ENCODE results near the gene SPATA6L.

The SPATA6L gene

DNA sequence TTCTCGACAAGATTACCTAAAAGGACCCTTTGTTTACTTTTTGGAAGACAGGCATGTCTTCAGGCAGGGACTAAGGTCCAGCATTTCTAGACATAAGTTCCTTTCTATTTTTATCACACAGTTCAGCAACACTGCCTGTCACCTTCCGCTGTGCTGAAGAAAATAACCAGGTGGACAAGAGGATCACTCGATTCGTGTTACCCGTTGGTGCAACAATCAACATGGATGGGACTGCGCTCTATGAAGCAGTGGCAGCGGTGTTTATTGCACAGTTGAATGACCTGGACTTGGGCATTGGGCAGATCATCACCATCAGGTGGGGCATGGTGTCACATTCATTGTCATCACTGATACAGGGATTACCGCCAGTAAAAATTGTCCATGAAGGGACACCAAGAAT is 89.8 kb downstream of the SPATA6L start:
- H3K9ac ChIP-seq (ENCODE audit: low read depth, low read length) = no peak overlapping the region
- no peaks in the 10 kb centered on the region; the same call in 1 of the 2 replicates for H3K36me3 ChIP-seq (ENCODE audit: insufficient read depth, low read length)
- no peaks in the 10 kb centered on the region for H3K9me3 ChIP-seq (ENCODE audit: control insufficient read depth, insufficient read depth, low read length)
- peaks cover 11% of the 10 kb centered on the region for H3K4me1 ChIP-seq (ENCODE audit: insufficient read depth, low read length)

DNA sequence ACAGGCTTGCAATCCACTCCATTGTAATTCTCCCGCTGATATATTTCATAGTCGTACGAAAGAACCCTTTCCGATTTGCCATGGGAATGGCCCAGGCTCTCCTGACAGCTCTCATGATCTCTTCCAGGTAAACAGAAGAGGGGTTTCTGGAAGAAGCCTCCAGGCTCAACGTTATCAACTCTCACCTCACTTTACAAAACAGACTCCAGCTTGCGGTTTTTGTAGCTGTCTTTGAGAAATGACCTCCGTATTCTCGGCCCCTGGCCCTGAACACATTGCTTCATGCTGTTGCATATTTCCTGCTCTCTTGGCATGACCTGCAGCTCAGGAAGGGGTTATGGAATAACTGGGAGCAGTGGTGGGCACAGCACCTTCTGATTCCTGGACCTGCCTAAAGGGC is 90.3 kb downstream of the SPATA6L start:
- Histone ChIP-seq H3K9me3 (ENCODE audit: control insufficient read depth, insufficient read depth, low read length) (no peaks in the 10 kb centered on the region), H3K9ac (ENCODE audit: low read depth, low read length) (no peak overlapping the region), H3K4me1 (ENCODE audit: insufficient read depth, low read length) (peaks cover 11% of the 10 kb centered on the region), H3K36me3 (ENCODE audit: insufficient read depth, low read length) (no peaks in the 10 kb centered on the region; the same call in 1 of the 2 replicates)

DNA sequence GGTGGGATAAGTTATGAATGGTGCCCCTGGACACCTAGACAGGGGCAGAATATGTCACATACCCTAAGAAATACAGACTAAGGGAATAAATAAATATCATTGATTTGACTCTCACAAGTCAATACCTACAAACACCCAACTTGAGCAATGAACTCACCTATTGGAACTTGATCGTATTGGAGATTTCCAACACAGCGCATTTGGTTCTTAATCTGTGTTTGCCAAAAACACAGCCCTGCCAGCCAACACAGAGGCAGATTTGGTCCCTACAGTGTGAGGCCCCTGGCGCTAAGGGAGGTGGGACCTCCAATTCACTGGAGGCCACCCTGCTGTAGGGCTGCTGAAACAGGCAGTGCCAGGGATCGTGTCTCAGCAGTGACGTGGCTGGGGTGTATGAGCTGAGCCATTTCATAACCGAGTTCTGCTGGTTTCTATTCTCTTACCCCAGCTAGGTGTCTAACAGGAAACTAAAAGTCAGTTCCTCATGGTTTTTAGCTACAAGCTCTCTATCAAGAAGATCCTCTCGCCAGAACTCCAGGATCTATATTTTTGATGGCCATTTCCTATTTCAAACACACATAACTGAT is 91.5 kb downstream of the SPATA6L start:
- H3K36me3 ChIP-seq (ENCODE audit: insufficient read depth, low read length) = no peaks in the 10 kb centered on the region; the same call in 1 of the 2 replicates
- peaks cover 11% of the 10 kb centered on the region for H3K4me1 ChIP-seq (ENCODE audit: insufficient read depth, low read length)

GRCh38 chr9:4573634-4574389 is 92.5 kb downstream of the SPATA6L start:
- Histone ChIP-seq H3K9me3 (ENCODE audit: control insufficient read depth, insufficient read depth, low read length) (no peaks in the 10 kb centered on the region), H3K36me3 (ENCODE audit: insufficient read depth, low read length) (no peaks in the 10 kb centered on the region; the same call in 1 of the 2 replicates), H3K9ac (ENCODE audit: low read depth, low read length) (no peak overlapping the region), H3K4me1 (ENCODE audit: insufficient read depth, low read length) (peaks cover 11% of the 10 kb centered on the region)

More for the DNA sequence above, 91.5 kb downstream of the SPATA6L start:
- Histone ChIP-seq H3K9me3 (ENCODE audit: control insufficient read depth, insufficient read depth, low read length) (no peaks in the 10 kb centered on the region), H3K9ac (ENCODE audit: low read depth, low read length) (no peak overlapping the region)

DNA sequence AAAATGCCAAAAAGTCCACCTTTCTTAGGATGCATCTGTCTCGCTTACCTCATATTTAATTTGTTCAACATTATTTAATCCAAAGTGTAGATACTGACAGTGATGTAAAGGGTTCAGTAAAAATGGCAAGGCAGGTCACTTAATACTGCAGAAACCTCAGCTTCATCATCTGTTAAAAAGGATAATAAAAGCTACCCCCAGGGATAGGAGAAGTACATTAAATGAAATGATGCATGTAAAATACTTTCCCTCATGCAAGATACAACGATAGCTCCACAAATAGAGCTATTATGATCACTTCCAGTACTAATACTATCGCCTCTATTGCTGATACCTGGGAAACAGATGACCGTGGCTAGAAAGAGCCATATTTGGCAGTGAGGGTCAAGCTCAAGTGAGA is 93.1 kb downstream of the SPATA6L start:
- no peaks in the 10 kb centered on the region for H3K9me3 ChIP-seq (ENCODE audit: control insufficient read depth, insufficient read depth, low read length)
- peaks cover 11% of the 10 kb centered on the region for H3K4me1 ChIP-seq (ENCODE audit: insufficient read depth, low read length)

DNA sequence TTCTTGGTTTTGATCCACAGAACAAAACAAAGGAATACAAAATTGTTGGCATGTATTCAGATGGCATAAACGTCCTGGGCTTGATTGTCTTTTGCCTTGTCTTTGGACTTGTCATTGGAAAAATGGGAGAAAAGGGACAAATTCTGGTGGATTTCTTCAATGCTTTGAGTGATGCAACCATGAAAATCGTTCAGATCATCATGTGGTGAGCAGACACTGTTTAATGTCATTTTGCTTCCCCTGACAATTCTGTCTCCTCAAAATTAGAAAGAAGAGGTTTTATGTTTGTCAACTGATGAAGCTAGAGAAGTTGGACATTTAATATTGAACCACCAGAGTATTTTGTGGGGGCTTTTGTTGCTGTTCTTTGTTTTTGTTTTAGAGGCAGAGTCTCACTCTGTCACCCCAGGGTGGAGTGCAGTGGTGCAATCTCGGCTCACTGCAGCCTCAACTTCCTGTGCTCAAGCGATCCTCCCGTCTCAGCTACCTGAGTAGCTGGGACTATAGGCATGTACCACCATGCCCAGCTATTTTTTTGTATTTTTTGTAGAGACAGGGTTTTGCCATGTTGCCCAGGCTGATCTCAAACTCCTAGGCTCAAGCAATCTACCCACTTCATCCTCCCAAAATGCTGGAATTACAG is 94.0 kb downstream of the SPATA6L start:
- H3K4me1 ChIP-seq (ENCODE audit: insufficient read depth, low read length) = peaks cover 11% of the 10 kb centered on the region
- no peaks in the 10 kb centered on the region for H3K9me3 ChIP-seq (ENCODE audit: control insufficient read depth, insufficient read depth, low read length)
- no peaks in the 10 kb centered on the region; the same call in 1 of the 2 replicates for H3K36me3 ChIP-seq (ENCODE audit: insufficient read depth, low read length)
- no peak overlapping the region for H3K9ac ChIP-seq (ENCODE audit: low read depth, low read length)

More for the DNA sequence above, 93.1 kb downstream of the SPATA6L start:
- Histone ChIP-seq H3K36me3 (ENCODE audit: insufficient read depth, low read length) (no peaks in the 10 kb centered on the region; the same call in 1 of the 2 replicates), H3K9ac (ENCODE audit: low read depth, low read length) (no peak overlapping the region)

GRCh38 chr9:4569101-4569500 is 97.2 kb downstream of the SPATA6L start:
- no peaks in the 10 kb centered on the region for H3K36me3 ChIP-seq (ENCODE audit: insufficient read depth, low read length)
- H3K4me1 ChIP-seq (ENCODE audit: insufficient read depth, low read length) = peaks cover 3% of the 10 kb centered on the region
- no peak overlapping the region for H3K9ac ChIP-seq (ENCODE audit: low read depth, low read length)
- H3K9me3 ChIP-seq (ENCODE audit: control insufficient read depth, insufficient read depth, low read length) = no peaks in the 10 kb centered on the region

- no peak overlapping the region for H3K9ac ChIP-seq (ENCODE audit: low read depth, low read length)
- H3K9me3 ChIP-seq (ENCODE audit: control insufficient read depth, insufficient read depth, low read length) = no peaks in the 10 kb centered on the region
- no peaks in the 10 kb centered on the region for H3K4me1 ChIP-seq (ENCODE audit: insufficient read depth, low read length)
- no peaks in the 10 kb centered on the region for H3K36me3 ChIP-seq (ENCODE audit: insufficient read depth, low read length)
Measured at GRCh38 chr9:4567601-4568000, 98.7 kb downstream of the SPATA6L start.

GRCh38 chr9:4566806-4567205 is 99.5 kb downstream of the SPATA6L start:
- no peaks in the 10 kb centered on the region for H3K9me3 ChIP-seq (ENCODE audit: control insufficient read depth, insufficient read depth, low read length)
- no peak overlapping the region for H3K9ac ChIP-seq (ENCODE audit: low read depth, low read length)
- H3K4me1 ChIP-seq (ENCODE audit: insufficient read depth, low read length) = no peaks in the 10 kb centered on the region
- no peaks in the 10 kb centered on the region for H3K36me3 ChIP-seq (ENCODE audit: insufficient read depth, low read length)

GRCh38 chr9:4563105-4563504 is 103.2 kb downstream of the SPATA6L start:
- Histone ChIP-seq H3K9me3 (ENCODE audit: control insufficient read depth, insufficient read depth, low read length) (no peaks in the 10 kb centered on the region), H3K36me3 (ENCODE audit: insufficient read depth, low read length) (0 out of 2 replicates have a peak, but pooled peaks cover 3% of the 10 kb centered on the region), H3K9ac (ENCODE audit: low read depth, low read length) (no peak overlapping the region), H3K4me1 (ENCODE audit: insufficient read depth, low read length) (no peaks in the 10 kb centered on the region)

DNA sequence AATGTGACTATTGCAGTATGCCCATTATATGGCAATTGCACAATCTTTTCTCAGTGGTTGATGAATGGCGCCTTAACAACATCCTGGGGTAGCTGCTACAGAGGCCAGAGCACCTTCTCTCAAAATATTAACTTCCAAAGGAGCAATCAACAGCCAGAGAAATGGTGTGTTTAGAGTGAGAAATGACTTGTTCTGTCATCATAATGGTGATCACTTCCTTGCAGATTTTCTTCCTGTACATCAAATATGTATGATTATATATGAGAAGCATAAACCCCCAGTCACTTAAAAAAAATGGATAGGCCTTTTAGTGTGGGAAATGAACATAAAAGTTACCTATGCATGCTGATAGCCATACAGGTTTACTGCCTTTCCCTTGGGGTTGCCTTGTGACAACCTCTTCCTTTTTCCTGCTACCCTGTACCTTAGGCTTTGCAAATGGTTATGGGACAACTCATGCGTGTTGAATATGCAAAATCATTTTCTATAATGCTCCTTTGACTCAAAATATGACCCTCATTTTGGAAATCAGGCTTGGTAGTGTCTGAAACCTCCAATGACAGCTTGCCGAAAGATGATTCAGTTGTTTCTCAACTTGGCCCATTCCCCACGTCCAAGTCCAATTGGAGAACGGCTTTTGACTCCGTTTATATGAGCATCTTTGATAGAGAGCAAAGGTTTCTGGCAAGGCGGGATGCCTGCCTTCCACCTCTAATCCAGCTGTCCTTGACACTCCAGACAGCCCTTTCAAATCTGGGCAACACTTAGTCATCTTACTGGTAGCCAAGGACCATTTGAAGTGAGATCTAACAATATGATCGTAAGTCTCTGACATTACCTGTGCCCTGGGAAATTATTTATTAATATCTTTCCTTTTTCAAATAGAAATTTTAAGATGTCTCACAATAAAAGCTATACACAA is 106.8 kb downstream of the SPATA6L start:
- H3K9ac ChIP-seq (ENCODE audit: low read depth, low read length) = no peak overlapping the region
- 0 out of 2 replicates have a peak, but pooled peaks cover 2% of the 10 kb centered on the region for H3K4me1 ChIP-seq (ENCODE audit: insufficient read depth, low read length)
- no peaks in the 10 kb centered on the region for H3K9me3 ChIP-seq (ENCODE audit: control insufficient read depth, insufficient read depth, low read length)
- H3K36me3 ChIP-seq (ENCODE audit: insufficient read depth, low read length) = 0 out of 2 replicates have a peak, but pooled peaks cover 3% of the 10 kb centered on the region

GRCh38 chr9:4558371-4558998 is 107.8 kb downstream of the SPATA6L start:
- Histone ChIP-seq H3K4me1 (ENCODE audit: insufficient read depth, low read length) (0 out of 2 replicates have a peak, but pooled peaks cover 2% of the 10 kb centered on the region), H3K9ac (ENCODE audit: low read depth, low read length) (no peak overlapping the region), H3K9me3 (ENCODE audit: control insufficient read depth, insufficient read depth, low read length) (no peaks in the 10 kb centered on the region), H3K36me3 (ENCODE audit: insufficient read depth, low read length) (0 out of 2 replicates have a peak, but pooled peaks cover 3% of the 10 kb centered on the region)

DNA sequence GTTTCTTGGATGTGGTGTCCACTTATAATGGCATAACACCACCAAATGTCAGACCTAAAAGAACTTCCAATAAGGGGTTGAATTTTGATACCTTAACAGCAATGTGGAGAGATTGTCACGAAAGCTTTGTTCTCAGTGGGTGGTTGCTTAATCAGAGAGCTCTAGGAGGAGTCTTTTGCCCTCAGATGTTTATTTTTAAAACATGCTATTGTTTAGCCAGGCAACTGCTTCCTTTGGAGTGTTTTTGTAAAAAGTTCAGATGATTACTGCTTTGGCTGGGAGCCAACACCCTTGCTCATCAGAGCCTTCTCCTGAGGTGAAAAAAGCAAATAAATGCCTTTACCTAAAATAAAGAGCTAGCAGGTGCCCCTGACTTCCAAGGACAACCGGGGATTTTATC is 111.0 kb downstream of the SPATA6L start:
- Histone ChIP-seq H3K4me1 (ENCODE audit: insufficient read depth, low read length) (0 out of 2 replicates have a peak, but pooled peaks cover 2% of the 10 kb centered on the region), H3K9me3 (ENCODE audit: control insufficient read depth, insufficient read depth, low read length) (no peaks in the 10 kb centered on the region), H3K9ac (ENCODE audit: low read depth, low read length) (no peak overlapping the region), H3K36me3 (ENCODE audit: insufficient read depth, low read length) (0 out of 2 replicates have a peak, but pooled peaks cover 3% of the 10 kb centered on the region)
